Measurements from ENCODE around the gene ADO. TPM values are rescaled to one million over a fixed set of nuclear protein-coding genes. Genes with fewer than 3 reads are reported as not detected.
"Not testable (repeated sequence)": the region's sequence is repeated elsewhere in the genome, so short reads cannot be mapped to it uniquely, and the experiment has no call there.

The ADO gene
- total RNA-seq, 4 donors from 2014 or later: 17.1 to 22.3 (median 21.2) TPM

- 59 to 60% methylated on average over 7 of the region's 7 CpGs for WGBS, 2 donors
- intact Hi-C loops (cut with DNase I; ENCODE audit: low total_unique reads): no loop called here
- no peak for DNase-seq (ENCODE audit: low spot score in 2 of 2)
- no peak for TF ChIP-seq POLR2A (IDR thresholded peaks at IDR 0.05)
- TF ChIP-seq CTCF (IDR thresholded peaks at IDR 0.05): no peak
- no peak overlapping the region for H3K4me3 ChIP-seq (ENCODE audit: low read depth, poor library complexity, severe bottlenecking)
Observed at GRCh38 chr10:62772186-62772974, 32.1 kb upstream of the ADO start.

- no peak for DNase-seq (ENCODE audit: low spot score in 2 of 2)
- no peak for TF ChIP-seq POLR2A (IDR thresholded peaks at IDR 0.05)
- no peak for TF ChIP-seq CTCF (IDR thresholded peaks at IDR 0.05)
- intact Hi-C loops (cut with DNase I; ENCODE audit: low total_unique reads): no loop called here
Observed at GRCh38 chr10:62778125-62778524, 26.4 kb upstream of the ADO start.

GRCh38 chr10:62779487-62780248 lies 24.9 kb upstream of the ADO start:
- WGBS, 2 donors: 77 to 83% methylated on average over 5 of the region's 5 CpGs
- TF ChIP-seq POLR2A (IDR thresholded peaks at IDR 0.05) (no peak), CTCF (IDR thresholded peaks at IDR 0.05) (no peak)
- no peak for DNase-seq (ENCODE audit: low spot score in 2 of 2)
- H3K4me3 ChIP-seq (ENCODE audit: low read depth, poor library complexity, severe bottlenecking): no peak overlapping the region
- intact Hi-C loops (cut with DNase I; ENCODE audit: low total_unique reads): no loop called here

More at GRCh38 chr10:62778125-62778524, 26.4 kb upstream of the ADO start:
- WGBS, 2 donors: 93% methylated on average over 2 of the region's 2 CpGs
- no peak overlapping the region for H3K4me3 ChIP-seq (ENCODE audit: low read depth, poor library complexity, severe bottlenecking)

- intact Hi-C loops (cut with DNase I; ENCODE audit: low total_unique reads); H3K4me3 ChIP-seq (ENCODE audit: low read depth, poor library complexity, severe bottlenecking); DNase-seq (ENCODE audit: low spot score in 2 of 2): not testable (repeated sequence)
- WGBS, 2 donors: 95 to 96% methylated on average over 3 of the region's 3 CpGs
Observed at GRCh38 chr10:62784537-62784936, 20.0 kb upstream of the ADO start.

- intact Hi-C loops (cut with DNase I; ENCODE audit: low total_unique reads); H3K4me3 ChIP-seq (ENCODE audit: low read depth, poor library complexity, severe bottlenecking); DNase-seq (ENCODE audit: low spot score in 2 of 2): not testable (repeated sequence)
- 88 to 92% methylated on average over 2 of the region's 2 CpGs for WGBS, 2 donors
Observed at GRCh38 chr10:62788285-62788684, 16.2 kb upstream of the ADO start.

GRCh38 chr10:62788861-62789467 lies 15.6 kb upstream of the ADO start:
- DNase-seq (ENCODE audit: low spot score in 2 of 2): no peak
- intact Hi-C loops (cut with DNase I; ENCODE audit: low total_unique reads): no loop called here
- WGBS, 2 donors: 41 to 44% methylated on average over 9 of the region's 9 CpGs
- no peak overlapping the region for H3K4me3 ChIP-seq (ENCODE audit: low read depth, poor library complexity, severe bottlenecking)
- TF ChIP-seq CTCF (IDR thresholded peaks at IDR 0.05) (no peak), POLR2A (IDR thresholded peaks at IDR 0.05) (no peak)

Measured in lower leg skin (tissue), 4 donors.